GM23248 (cell line): ENCODE results near the gene ZNF831. TPM values are rescaled to one million over a fixed set of nuclear protein-coding genes. Genes with fewer than 3 reads are reported as not detected.

Source experiments
- DNase-seq: peaks from one replicate; pipeline ENCODE4 v3.0.0-alpha.2; 2015
- H2AFZ ChIP-seq: fragments of 200-600 bp; sonication (generic); 2 replicates; pipeline ENCODE4 v1.6.1; 2016; ENCODE audit warnings: antibody characterized with exemption
- H3F3A ChIP-seq: fragments of 200-600 bp; sonication (generic); 2 replicates; pipeline ENCODE4 v1.6.1; 2016; ENCODE audit warnings: mild to moderate bottlenecking, antibody characterized with exemption, mixed run types; ENCODE audit not compliant: insufficient read depth
- H3K27ac ChIP-seq: fragments of 200-600 bp; sonication (generic); 2 replicates; pipeline ENCODE4 v1.5.1; 2016; ENCODE audit warnings: mild to moderate bottlenecking
- H3K27me3 ChIP-seq: fragments of 200-600 bp; sonication (generic); replicated peaks from 2 replicates; pipeline ENCODE4 v1.6.1; 2016; ENCODE audit warnings: mild to moderate bottlenecking; ENCODE audit not compliant: insufficient read depth
- H3K36me3 ChIP-seq: fragments of 200-600 bp; sonication (generic); 2 replicates; pipeline ENCODE4 v1.6.1; 2016; ENCODE audit warnings: low read depth, mild to moderate bottlenecking
- H3K4me1 ChIP-seq: fragments of 200-600 bp; sonication (generic); 2 replicates; pipeline ENCODE4 v1.6.1; 2016; ENCODE audit warnings: mild to moderate bottlenecking; ENCODE audit not compliant: insufficient read depth
- H3K4me2 ChIP-seq: fragments of 200-600 bp; sonication (generic); one replicate; pipeline ENCODE4 v1.6.1; 2016; ENCODE audit warnings: mild to moderate bottlenecking; ENCODE audit not compliant: unreplicated experiment
- H3K4me3 ChIP-seq: fragments of 200-600 bp; sonication (generic); 2 replicates; pipeline ENCODE4 v1.5.1; 2016; ENCODE audit warnings: mild to moderate bottlenecking
- H3K79me2 ChIP-seq: fragments of 200-600 bp; sonication (generic); 2 replicates; pipeline ENCODE4 v1.6.1; 2016; ENCODE audit warnings: mild to moderate bottlenecking; ENCODE audit not compliant: insufficient read depth
- H3K9ac ChIP-seq: fragments of 200-600 bp; sonication (generic); 2 replicates; pipeline ENCODE4 v1.6.1; 2016; ENCODE audit warnings: mild to moderate bottlenecking
- H3K9me2 ChIP-seq: fragments of 200-600 bp; sonication (generic); 2 replicates; pipeline ENCODE4 v1.6.1; 2016; ENCODE audit warnings: mixed run types, mild to moderate bottlenecking, moderate library complexity; ENCODE audit not compliant: insufficient read depth
- H3K9me3 ChIP-seq: fragments of 200-600 bp; sonication (generic); one replicate; pipeline ENCODE4 v1.6.1; 2017; ENCODE audit warnings: low read depth
- H4K20me1 ChIP-seq: fragments of 200-600 bp; sonication (generic); 2 replicates; pipeline ENCODE4 v1.6.0; 2016; ENCODE audit not compliant: insufficient read depth
- EZH2 ChIP-seq: fragments of 200-600 bp; sonication (generic); IDR thresholded peaks from 2 replicates; pipeline ENCODE4 v1.6.1; 2018; ENCODE audit warnings: antibody characterized with exemption, mild to moderate bottlenecking; ENCODE audit not compliant: insufficient read depth, poor library complexity, severe bottlenecking
- EZH2phosphoT487 ChIP-seq: fragments of 200-600 bp; sonication (generic); IDR thresholded peaks from 2 replicates; pipeline ENCODE4 v1.6.1; 2018; ENCODE audit warnings: antibody characterized with exemption, moderate library complexity, mild to moderate bottlenecking, low read depth; ENCODE audit not compliant: insufficient read depth
- WGBS, 2 experiments: methylation state at CpG; one replicate each; pipeline ENCODE4 v1.1.6; 2015 to 2017; ENCODE audit warnings: low lambda C conversion rate in 2 of 2, low coverage in 1 of 2; ENCODE audit errors: missing lambda C conversion rate in 2 of 2; 5-methylcytosine and 5-hydroxymethylcytosine counted together
- in situ Hi-C: fragments of 300-500 bp; cut with MboI; formaldehyde crosslinking; loops from 2 replicates; pipeline ENCODE4 v1.15.0; 2020
- polyA plus RNA-seq: library from polyadenylated mRNA; unstranded; fragments of >200 nt; fragmentation: Nextera tagmentation; extraction: Ambion mirVana; gene quantifications from 2 replicates; pipeline ENCODE4 v1.2.1, GENCODE V29; 2016
- total RNA-seq: library from RNA; depleted of rRNA; stranded (reverse); fragments of >200 nt; shearing (Covaris generic); gene quantifications from 2 replicates; pipeline ENCODE4 v1.2.3, GENCODE V29; 2014

The ZNF831 gene
- total and polyA plus RNA-seq, 2 experiments from 2014 or later = not detected

DNA sequence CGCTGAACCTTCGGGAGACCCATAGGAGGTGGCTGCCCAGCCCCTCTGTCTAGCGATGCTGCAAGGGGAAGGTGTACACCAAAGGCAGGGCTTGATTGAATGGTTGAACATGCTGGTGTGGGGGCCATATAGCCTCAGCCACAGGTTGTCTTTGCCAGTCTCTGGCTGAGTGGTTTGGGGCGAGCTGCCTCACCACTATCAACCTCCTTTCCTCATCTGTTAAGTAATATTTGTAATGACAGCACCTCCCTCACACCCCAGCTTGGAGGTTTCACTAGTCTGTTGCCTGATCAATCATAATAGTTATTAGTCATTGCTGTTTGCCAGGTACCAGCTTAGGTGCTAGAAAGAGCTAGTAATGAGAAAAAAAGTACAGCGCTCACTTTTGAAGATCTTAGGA is 11.8 kb upstream of the ZNF831 start:
- Histone ChIP-seq H3K4me1 (no peaks in the 10 kb centered on the region), H3K4me2 (no peak overlapping the region), H3K36me3 (no peaks in the 10 kb centered on the region), H3K9me3 (no peaks in the 10 kb centered on the region), H3K79me2 (no peaks in the 10 kb centered on the region), H3K9me2 (no peaks in the 10 kb centered on the region), H3K4me3 (no peak overlapping the region), H2AFZ (no peak overlapping the region), H4K20me1 (no peaks in the 10 kb centered on the region), H3K27ac (no peak overlapping the region), H3F3A (no peaks in the 10 kb centered on the region), H3K27me3 (no peaks in the 10 kb centered on the region), H3K9ac (no peak overlapping the region)
- TF ChIP-seq EZH2 (no peak), EZH2phosphoT487 (no peak)
- 60 to 62% methylated on average over 5 of the region's 5 CpGs for WGBS, 2 experiments
- in situ Hi-C loops = no loop called here
- DNase-seq = no peak

DNA sequence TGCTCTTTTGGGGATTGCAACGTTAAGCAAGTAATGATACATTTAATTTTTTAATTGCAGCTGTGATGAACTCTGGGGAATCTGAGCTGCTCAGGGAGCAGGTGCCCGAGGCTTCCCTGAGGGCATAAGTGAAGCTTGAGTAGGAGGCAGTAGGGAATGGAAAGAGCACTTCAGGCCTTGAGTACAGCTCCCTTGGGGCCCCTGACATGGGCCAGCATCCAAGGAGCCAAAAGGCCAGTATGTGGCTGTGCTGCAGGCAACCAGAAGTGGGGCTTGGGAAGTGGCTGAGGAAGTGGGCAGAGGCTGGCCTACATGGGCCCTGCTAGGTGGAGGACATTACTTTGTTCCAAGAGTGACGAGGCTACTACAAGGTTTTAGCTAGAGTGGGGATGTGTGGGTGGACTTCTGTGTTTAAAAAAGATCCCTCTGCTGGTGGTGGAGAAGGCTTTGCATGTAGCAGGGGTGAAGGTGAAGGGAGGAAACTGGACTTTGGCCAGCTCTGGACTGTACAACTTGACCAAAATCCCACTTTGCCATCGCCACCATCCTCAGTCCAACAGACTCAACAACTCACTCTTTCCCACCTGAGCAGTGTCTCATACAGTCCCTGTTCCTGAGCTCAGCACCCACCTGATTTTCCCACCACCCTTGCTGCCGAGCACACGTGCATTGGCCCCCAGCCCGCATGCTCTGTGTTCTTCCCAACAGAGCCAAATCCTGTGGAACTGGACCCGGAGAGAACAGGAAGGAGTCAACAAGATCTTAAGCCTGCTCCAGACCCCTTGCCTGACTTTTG is 10.9 kb upstream of the ZNF831 start:
- H3K27ac ChIP-seq = no peak overlapping the region
- H3K4me2 ChIP-seq = no peak overlapping the region
- H4K20me1 ChIP-seq = no peaks in the 10 kb centered on the region
- H3K79me2 ChIP-seq = no peaks in the 10 kb centered on the region
- H3K36me3 ChIP-seq = no peaks in the 10 kb centered on the region
- no peaks in the 10 kb centered on the region for H3F3A ChIP-seq
- H3K4me3 ChIP-seq = no peak overlapping the region
- in situ Hi-C loops = no loop called here
- no peaks in the 10 kb centered on the region for H3K4me1 ChIP-seq
- no peaks in the 10 kb centered on the region for H3K9me3 ChIP-seq
- no peak overlapping the region for H3K9ac ChIP-seq
- no peaks in the 10 kb centered on the region for H3K27me3 ChIP-seq
- no peak overlapping the region for H2AFZ ChIP-seq
- no peak for TF ChIP-seq EZH2phosphoT487
- no peak for TF ChIP-seq EZH2
- WGBS, 2 experiments = 19 to 20% methylated on average over 8 of the region's 8 CpGs
- DNase-seq = no peak
- no peaks in the 10 kb centered on the region for H3K9me2 ChIP-seq

- Histone ChIP-seq H3K9ac (no peak overlapping the region), H3K27me3 (no peaks in the 10 kb centered on the region), H3K27ac (no peak overlapping the region), H3K9me2 (no peaks in the 10 kb centered on the region), H3K4me2 (no peak overlapping the region), H3K4me1 (no peaks in the 10 kb centered on the region), H3K36me3 (no peaks in the 10 kb centered on the region), H3K4me3 (no peak overlapping the region), H3F3A (no peaks in the 10 kb centered on the region), H3K9me3 (no peaks in the 10 kb centered on the region), H4K20me1 (no peaks in the 10 kb centered on the region), H3K79me2 (no peaks in the 10 kb centered on the region), H2AFZ (no peak overlapping the region)
- no peak for DNase-seq
- TF ChIP-seq EZH2 (no peak), EZH2phosphoT487 (no peak)
- WGBS, 2 experiments = 2 to 4% methylated on average over 7 to 8 of the region's 8 CpGs
- in situ Hi-C loops = no loop called here
These were observed 10.3 kb upstream of the ZNF831 start for GRCh38 chr20:59153355-59153681.

- 0 to 4% methylated on average over 2 of the region's 2 CpGs for whole genome bisulfite sequencing, 2 experiments
- no peak overlapping the region for H3K4me2 ChIP-seq
These were observed 9.8 kb upstream of the ZNF831 start for GRCh38 chr20:59153832-59154231.

More at GRCh38 chr20:59153832-59154231, 9.8 kb upstream of the ZNF831 start:
- Histone ChIP-seq H3K9me3 (no peaks in the 10 kb centered on the region), H3K36me3 (no peaks in the 10 kb centered on the region), H3K9ac (no peak overlapping the region), H3K9me2 (no peaks in the 10 kb centered on the region), H3K79me2 (no peaks in the 10 kb centered on the region), H2AFZ (no peak overlapping the region), H3K27ac (no peak overlapping the region), H3K27me3 (no peaks in the 10 kb centered on the region), H3K4me3 (no peak overlapping the region), H4K20me1 (no peaks in the 10 kb centered on the region), H3K4me1 (no peaks in the 10 kb centered on the region), H3F3A (no peaks in the 10 kb centered on the region)
- DNase-seq = no peak
- in situ Hi-C loops = no loop called here
- TF ChIP-seq EZH2phosphoT487 (no peak), EZH2 (no peak)
